Measurements from ENCODE around the gene PKD1.
"Not testable (repeated sequence)": the region's sequence is repeated elsewhere in the genome, so short reads cannot be mapped to it uniquely, and the experiment has no call there.

The PKD1 gene

DNA sequence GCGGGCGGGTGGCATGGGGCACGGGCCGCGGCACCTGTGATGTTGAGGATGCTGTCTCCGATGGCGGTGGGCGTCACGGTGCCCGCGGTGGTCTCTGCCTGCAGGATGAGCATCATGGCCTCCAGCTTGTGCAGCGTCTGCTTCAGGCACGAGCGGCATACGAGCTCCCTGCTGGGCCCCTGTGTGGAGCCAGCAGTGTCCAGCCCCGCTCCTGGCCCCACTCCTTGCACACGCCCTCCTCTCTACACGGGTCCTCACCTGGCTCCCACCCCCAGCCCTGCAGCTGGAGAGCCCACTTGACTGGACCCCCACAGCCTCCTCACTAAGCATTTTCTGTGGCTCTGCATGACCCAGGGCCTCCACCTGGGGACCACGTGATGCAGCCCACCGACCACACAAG lies 31.2 kb downstream of the PKD1 start:
- DNase-seq (ENCODE audit: low spot score) = not testable (repeated sequence)

DNA sequence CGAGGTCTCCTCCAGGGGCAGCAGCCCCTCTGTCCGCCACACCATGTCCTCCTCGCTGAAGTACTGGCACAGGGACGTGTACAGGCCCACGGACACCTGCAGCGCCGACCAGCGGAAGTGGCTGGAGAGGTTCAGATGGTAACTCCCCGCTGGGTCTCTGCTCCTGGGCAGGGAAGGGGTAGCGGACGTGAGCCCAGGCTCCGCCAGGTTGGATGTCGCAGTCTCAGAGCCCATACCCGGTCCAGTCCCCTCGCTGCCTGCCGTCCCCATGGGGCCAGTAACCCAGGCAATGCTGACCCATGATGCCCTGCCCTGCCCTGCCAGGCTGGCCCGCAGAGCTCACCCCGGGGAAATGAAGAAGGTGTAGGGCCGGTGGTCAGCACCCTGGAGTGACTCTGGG lies 33.2 kb downstream of the PKD1 start:
- DNase-seq (ENCODE audit: low spot score) = no peak
- TF ChIP-seq, protein P1, sequence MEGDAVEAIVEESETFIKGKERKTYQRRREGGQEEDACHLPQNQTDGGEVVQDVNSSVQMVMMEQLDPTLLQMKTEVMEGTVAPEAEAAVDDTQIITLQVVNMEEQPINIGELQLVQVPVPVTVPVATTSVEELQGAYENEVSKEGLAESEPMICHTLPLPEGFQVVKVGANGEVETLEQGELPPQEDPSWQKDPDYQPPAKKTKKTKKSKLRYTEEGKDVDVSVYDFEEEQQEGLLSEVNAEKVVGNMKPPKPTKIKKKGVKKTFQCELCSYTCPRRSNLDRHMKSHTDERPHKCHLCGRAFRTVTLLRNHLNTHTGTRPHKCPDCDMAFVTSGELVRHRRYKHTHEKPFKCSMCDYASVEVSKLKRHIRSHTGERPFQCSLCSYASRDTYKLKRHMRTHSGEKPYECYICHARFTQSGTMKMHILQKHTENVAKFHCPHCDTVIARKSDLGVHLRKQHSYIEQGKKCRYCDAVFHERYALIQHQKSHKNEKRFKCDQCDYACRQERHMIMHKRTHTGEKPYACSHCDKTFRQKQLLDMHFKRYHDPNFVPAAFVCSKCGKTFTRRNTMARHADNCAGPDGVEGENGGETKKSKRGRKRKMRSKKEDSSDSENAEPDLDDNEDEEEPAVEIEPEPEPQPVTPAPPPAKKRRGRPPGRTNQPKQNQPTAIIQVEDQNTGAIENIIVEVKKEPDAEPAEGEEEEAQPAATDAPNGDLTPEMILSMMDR (IDR thresholded peaks at IDR 0.05; ENCODE audit: extremely low read depth, insufficient read depth, missing control alignments) = no peak
- in situ Hi-C loops (cut with MboI; ENCODE audit: low pct_unique_long_range_greater_than_20kb, low sequenced_read_pairs, unreplicated experiment) = no loop called here

More for the DNA sequence above, 31.2 kb downstream of the PKD1 start:
- in situ Hi-C loops (cut with MboI; ENCODE audit: low pct_unique_long_range_greater_than_20kb, low sequenced_read_pairs, unreplicated experiment) = not testable (repeated sequence)

DNA sequence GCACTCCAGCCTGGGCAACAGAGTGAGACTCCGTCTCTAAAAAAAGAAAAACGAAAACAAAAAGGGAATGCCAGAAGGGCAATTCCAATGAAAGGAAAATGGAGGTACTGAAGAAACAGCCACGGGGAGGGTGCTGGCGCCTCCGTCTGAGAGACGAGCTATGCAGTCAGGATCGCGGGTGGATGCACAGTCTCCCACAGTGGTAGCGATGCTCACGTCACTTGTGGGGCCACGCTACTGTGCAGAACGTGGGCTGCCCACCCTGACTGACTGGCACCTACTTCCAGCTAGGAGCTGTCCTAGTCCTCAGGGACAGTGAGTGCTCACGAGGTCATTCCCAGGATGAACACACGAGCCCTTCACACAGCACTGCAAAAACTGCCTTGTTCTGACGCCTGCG lies 34.1 kb downstream of the PKD1 start:
- DNase-seq (ENCODE audit: low spot score); in situ Hi-C loops (cut with MboI; ENCODE audit: low pct_unique_long_range_greater_than_20kb, low sequenced_read_pairs, unreplicated experiment): not testable (repeated sequence)

DNA sequence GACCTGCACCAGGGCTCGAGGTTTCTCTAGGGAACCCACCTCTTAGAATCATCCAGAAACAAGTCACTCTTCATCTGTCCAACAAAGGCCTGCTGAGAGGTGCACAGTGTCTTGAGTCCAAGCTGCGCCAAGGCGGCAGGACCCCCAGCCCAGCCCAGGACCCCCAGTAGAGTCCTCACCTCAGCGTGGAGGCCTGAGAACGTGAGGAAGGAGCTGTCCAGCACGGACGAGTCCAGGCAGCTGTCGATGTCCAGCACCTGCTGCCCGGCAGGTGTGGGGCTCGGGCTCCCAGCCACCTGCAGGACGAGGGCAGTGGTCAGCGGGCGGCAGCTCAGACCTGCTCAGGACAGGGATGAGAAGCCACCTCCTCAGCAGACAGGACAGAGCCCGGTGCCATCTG lies 38.0 kb downstream of the PKD1 start:
- DNase-seq (ENCODE audit: low spot score); in situ Hi-C loops (cut with MboI; ENCODE audit: low pct_unique_long_range_greater_than_20kb, low sequenced_read_pairs, unreplicated experiment): not testable (repeated sequence)

DNA sequence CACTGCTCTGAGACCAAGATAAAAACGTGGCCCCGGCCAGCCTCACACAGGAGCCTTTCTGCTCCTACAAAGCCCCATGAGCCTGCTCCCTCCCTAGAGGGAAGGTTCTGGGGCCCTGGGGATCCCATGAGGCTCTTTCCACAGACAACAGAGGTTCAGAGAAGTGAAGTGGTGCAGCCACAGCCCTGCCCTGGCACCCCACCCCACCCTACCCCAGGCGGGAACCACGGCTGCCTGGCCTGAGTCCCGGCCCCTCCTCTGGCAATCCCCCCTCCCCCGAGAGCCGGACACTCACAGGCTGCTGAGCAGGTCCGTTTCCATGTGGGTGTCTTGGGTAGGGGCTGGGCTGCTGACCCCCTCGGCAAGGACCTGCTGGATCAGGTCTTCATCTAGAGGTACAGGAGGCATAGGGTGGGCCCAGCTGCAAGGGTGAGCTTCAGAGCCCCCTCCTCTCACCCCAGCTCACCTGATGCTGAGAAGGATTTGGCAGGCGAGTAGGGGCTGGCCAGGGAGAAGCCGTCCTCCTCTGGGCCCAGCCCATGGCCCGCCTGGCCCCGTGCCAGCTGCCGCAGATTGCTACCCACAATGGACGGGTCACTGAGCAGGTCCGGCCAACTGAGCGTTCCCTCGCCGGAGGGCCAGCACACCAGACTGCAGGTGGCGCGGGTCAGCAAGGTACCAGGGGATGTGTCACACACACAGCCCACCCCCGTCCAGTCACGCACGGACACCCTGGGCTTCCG lies 38.7 kb downstream of the PKD1 start:
- TF ChIP-seq, protein P1 (IDR thresholded peaks at IDR 0.05; ENCODE audit: extremely low read depth, insufficient read depth, missing control alignments) = no peak
- in situ Hi-C loops (cut with MboI; ENCODE audit: low pct_unique_long_range_greater_than_20kb, low sequenced_read_pairs, unreplicated experiment) = no loop called here
- DNase-seq (ENCODE audit: low spot score) = no peak

DNA sequence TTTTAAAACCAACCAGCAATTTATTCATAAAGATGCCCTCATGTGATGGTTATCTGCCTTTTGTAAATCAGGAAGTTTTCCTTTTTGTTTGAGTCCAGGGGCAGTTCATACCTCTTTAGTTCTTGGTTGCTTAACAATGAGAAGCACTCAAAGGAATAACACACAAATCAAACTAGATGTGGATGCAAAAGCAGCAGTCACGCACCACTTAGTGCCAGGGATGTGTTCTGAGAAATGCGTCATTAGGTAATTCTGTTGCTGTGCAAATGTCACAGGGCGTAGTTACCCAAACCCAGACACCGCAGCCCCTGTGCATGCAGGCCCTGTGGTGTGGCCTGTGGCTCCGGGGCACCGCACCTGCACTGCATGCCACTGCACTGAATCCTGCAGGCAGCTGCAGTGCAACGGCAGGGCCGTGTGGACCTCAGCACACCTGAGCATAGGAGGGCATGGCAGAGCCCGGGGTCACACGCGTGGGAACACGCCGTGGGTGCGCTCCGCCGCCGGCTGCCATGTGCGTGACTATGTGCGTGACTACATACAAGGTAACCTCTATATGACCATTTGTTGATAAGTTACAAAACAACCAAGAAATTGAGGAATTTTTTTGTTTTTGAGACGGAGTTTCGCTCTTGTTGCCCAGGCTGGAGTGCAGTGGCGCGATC lies 39.6 kb downstream of the PKD1 start:
- DNase-seq (ENCODE audit: low spot score) = no peak
- TF ChIP-seq, protein P1 (IDR thresholded peaks at IDR 0.05; ENCODE audit: extremely low read depth, insufficient read depth, missing control alignments) = no peak
- in situ Hi-C loops (cut with MboI; ENCODE audit: low pct_unique_long_range_greater_than_20kb, low sequenced_read_pairs, unreplicated experiment) = no loop called here

DNA sequence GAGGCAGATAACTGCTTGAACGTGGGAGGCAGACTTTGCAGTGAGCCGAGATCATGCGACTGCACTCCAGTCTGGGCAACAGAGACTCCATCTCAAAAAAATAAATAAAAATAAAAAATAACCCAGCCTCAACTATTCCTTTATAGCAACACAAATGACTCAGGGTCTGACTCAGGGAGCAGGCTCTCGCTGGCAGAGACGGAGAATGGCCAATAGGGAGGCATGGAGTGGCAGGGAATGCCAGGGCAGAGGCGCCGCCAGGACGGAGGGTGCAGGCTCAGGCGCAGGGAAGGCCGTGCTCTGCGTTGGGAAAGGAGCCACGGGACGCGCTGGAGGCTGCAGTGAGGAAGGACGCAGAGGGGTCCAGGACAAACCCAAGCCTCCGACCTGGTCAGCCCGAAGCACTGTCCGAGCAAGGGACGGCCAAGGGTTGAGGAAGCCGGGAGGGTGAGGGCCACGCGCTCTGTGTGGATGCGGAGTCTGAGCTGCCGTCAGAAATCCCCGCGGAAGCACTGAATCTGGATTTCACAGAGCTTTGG lies 40.3 kb downstream of the PKD1 start:
- DNase-seq (ENCODE audit: low spot score) = no peak
- in situ Hi-C loops (cut with MboI; ENCODE audit: low pct_unique_long_range_greater_than_20kb, low sequenced_read_pairs, unreplicated experiment) = no loop called here
- TF ChIP-seq, protein P1 (IDR thresholded peaks at IDR 0.05; ENCODE audit: extremely low read depth, insufficient read depth, missing control alignments) = no peak

DNA sequence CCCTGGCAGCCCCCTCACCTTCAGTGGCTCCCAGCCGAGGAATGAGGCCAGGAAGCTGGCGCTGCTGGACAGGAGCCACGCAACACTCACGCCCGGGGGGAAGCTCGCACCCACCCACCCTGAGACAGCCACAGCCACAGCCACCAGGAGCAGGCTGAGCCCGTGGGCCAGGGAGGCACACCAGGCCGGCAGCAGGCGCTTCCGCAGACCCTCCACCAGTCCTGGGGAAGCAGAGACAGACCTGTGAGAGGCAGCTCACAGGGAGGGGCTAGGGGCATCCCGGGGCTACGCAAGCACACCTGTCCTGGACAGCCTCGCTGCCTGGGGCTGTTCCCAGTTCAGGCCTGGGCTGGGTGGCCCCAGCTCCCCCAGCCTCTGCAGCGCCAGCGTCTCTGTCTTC lies 41.9 kb downstream of the PKD1 start:
- DNase-seq (ENCODE audit: low spot score) = no peak
- in situ Hi-C loops (cut with MboI; ENCODE audit: low pct_unique_long_range_greater_than_20kb, low sequenced_read_pairs, unreplicated experiment) = no loop called here
- TF ChIP-seq, protein P1 (IDR thresholded peaks at IDR 0.05; ENCODE audit: extremely low read depth, insufficient read depth, missing control alignments) = no peak

All from GM13977 (cell line).